ENCODE results near the gene NALCN. TPM values are rescaled to one million over a fixed set of nuclear protein-coding genes. Genes with fewer than 3 reads are reported as not detected.

The NALCN gene
- total RNA-seq, 2 experiments from 2014 or later = not detected

GRCh38 chr13:101170306-101170705 is 246.0 kb downstream of the NALCN start:
- Mint-ChIP-seq H3K4me1 (no peaks in the 10 kb centered on the region), H3K36me3 (no peaks in the 10 kb centered on the region), H3K27me3 (no peaks in the 10 kb centered on the region), H3K4me3 (no peak overlapping the region), H3K27ac (no peak overlapping the region), H3K9me3 (ENCODE audit: low read depth) (no peaks in the 10 kb centered on the region)
- DNase-seq (no peak), ATAC-seq (no peak)
- CTCF ChIA-PET = no interaction called here

DNA sequence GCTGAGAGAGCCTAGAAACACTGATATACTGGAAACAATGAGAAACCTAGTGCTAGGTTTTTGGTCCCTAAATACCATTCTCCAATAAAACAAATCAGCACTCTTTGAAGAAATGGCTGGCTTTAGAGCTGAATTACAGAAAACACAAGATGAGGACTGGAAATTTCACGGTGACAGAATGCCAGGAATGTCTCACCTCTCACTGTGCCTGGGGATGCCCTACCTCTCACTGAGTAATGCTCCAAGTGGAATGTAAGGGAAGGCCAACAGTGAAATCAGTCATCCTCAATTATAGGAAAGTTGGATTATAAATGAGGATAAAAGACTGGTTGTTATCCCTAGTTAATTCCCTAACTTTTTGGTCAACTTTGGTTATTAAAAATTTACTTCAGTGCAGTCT is 259.0 kb downstream of the NALCN start:
- no peak overlapping the region for H3K27ac Mint-ChIP-seq
- CTCF ChIA-PET = interaction anchor here (2.9 kb wide), 1 partner anchor 12 kb away, joined by 7 read pairs; no protein-coding TSS in a partner anchor
- no peaks in the 10 kb centered on the region for H3K36me3 Mint-ChIP-seq
- no peak overlapping the region for H3K4me3 Mint-ChIP-seq
- DNase-seq (no peak), ATAC-seq (no peak)
- no peaks in the 10 kb centered on the region for H3K9me3 Mint-ChIP-seq (ENCODE audit: low read depth)
- H3K27me3 Mint-ChIP-seq = peaks cover 26% of the 10 kb centered on the region
- peaks cover 2% of the 10 kb centered on the region for H3K4me1 Mint-ChIP-seq

GRCh38 chr13:101155920-101156319 is 260.4 kb downstream of the NALCN start:
- CTCF ChIA-PET = interaction anchor here (1.4 to 2.4 kb wide), 2 partner anchors 11 to 583 kb away, joined by 3 to 7 read pairs; no protein-coding TSS in a partner anchor
- H3K27ac Mint-ChIP-seq = no peak overlapping the region
- peaks cover 34% of the 10 kb centered on the region for H3K27me3 Mint-ChIP-seq
- no peak for ATAC-seq
- DNase-seq = no peak
- no peak overlapping the region for H3K4me3 Mint-ChIP-seq
- H3K4me1 Mint-ChIP-seq = peaks cover 1% of the 10 kb centered on the region
- no peaks in the 10 kb centered on the region for H3K9me3 Mint-ChIP-seq (ENCODE audit: low read depth)
- no peaks in the 10 kb centered on the region for H3K36me3 Mint-ChIP-seq

DNA sequence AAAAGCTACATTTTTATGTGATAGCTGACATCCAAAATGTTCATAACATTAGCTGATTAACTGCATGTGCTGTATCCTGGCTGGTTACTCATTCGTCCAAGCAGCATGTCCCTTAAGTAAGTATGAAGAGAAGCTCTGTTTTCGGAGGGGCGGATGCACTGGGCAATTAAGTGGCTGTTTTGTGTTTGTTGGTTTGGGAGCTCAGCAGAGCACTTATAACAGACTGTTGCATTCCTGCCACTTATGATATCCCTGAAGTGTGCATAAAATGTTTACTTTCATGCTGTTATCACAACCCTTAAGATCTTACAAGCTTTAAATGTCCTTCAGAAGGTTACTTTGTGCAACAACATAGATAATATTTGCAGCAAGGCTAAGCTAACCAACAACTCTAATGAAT is 264.1 kb downstream of the NALCN start:
- DNase-seq = no peak
- peaks cover 45% of the 10 kb centered on the region for H3K27me3 Mint-ChIP-seq
- no peaks in the 10 kb centered on the region for H3K4me1 Mint-ChIP-seq
- no peak overlapping the region for H3K4me3 Mint-ChIP-seq
- H3K27ac Mint-ChIP-seq = no peak overlapping the region
- ATAC-seq = no peak
- CTCF ChIA-PET = no interaction called here
- H3K36me3 Mint-ChIP-seq = no peaks in the 10 kb centered on the region
- H3K9me3 Mint-ChIP-seq (ENCODE audit: low read depth) = no peaks in the 10 kb centered on the region

GRCh38 chr13:101150998-101151397 is 265.3 kb downstream of the NALCN start:
- no peaks in the 10 kb centered on the region for H3K9me3 Mint-ChIP-seq (ENCODE audit: low read depth)
- no peak overlapping the region for H3K4me3 Mint-ChIP-seq
- no peak for ATAC-seq
- DNase-seq = no peak
- H3K27me3 Mint-ChIP-seq = peaks cover 41% of the 10 kb centered on the region
- CTCF ChIA-PET = no interaction called here
- H3K27ac Mint-ChIP-seq = no peak overlapping the region
- no peaks in the 10 kb centered on the region for H3K36me3 Mint-ChIP-seq
- no peaks in the 10 kb centered on the region for H3K4me1 Mint-ChIP-seq

DNA sequence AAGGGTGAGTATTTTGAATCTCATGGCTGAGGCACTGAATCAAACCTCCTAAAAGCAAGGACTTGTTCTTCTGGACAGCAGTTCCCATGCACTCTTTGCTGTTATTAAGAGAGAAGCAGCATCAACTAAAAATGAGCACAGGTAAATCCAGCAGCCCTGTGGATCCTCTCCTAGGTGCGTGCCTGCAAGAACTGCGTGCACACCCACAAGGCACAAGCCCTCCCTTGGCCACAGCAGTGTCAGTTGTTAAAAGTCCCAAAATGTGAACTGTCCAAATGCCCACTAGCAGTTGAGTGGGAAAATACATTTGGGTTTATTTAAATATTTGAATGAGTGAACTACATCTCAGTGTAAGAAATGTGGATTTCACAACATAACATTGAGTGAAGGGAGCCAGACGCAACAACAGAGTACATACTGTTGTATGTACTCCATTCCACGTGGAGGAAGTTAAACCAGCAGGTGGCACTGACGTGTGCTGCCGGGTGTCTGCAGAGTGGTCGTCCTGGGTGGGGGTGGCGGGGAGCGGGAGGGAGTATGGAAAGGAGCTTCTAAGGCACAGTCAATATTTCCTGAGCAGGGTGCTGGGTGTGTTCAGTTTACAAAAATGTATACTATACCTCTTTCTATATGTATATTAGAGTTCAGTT is 266.4 kb downstream of the NALCN start:
- CTCF ChIA-PET = no interaction called here
- Mint-ChIP-seq H3K4me1 (no peaks in the 10 kb centered on the region), H3K27ac (no peak overlapping the region), H3K4me3 (no peak overlapping the region), H3K36me3 (no peaks in the 10 kb centered on the region), H3K27me3 (peaks cover 39% of the 10 kb centered on the region), H3K9me3 (ENCODE audit: low read depth) (no peaks in the 10 kb centered on the region)
- no peak for DNase-seq
- ATAC-seq = no peak

DNA sequence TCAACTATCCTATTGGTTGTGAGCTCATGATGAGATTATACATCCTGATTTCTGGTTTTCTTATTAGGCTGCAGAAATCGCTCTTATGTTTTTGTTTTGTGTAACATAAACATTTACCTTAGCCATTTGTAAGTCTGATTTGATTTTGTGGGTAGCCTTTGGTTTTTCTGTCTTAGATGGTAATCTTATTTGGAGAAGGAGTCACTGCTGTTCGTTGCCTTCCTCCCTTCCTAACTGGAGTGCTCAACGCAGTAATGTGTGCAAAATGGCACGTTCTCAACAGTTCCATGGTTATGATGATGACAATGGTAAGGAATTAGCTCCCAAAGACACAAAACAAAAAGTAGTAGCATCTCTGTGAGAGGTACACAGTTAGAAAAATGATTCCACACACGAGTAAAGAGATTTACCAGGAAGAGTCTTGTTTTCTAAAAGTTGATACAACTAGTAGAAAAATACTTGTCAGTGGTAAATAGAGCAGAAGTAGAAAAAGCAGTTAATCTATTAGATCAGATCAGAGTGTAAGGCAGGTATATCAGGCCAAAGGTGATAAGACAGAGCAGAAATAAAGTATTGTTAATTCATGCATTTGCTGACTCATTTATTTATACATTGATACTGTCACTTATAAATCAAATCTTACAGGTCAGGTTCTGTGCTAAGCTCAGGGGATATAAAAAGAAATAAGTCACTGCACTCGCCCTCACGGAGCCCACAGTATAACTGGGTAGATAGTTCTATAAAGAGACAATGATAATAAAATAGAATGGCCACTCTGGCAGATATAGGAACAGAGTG is 270.0 kb downstream of the NALCN start:
- ATAC-seq (no peak), DNase-seq (no peak)
- no peaks in the 10 kb centered on the region for H3K4me1 Mint-ChIP-seq
- no peaks in the 10 kb centered on the region for H3K36me3 Mint-ChIP-seq
- no peaks in the 10 kb centered on the region for H3K9me3 Mint-ChIP-seq (ENCODE audit: low read depth)
- CTCF ChIA-PET = interaction anchor here (1.8 kb wide), 1 partner anchor 11 kb away, joined by 7 read pairs; no protein-coding TSS in a partner anchor
- H3K27ac Mint-ChIP-seq = no peak overlapping the region
- H3K4me3 Mint-ChIP-seq = no peak overlapping the region
- H3K27me3 Mint-ChIP-seq = peaks cover 26% of the 10 kb centered on the region

- H3K4me3 Mint-ChIP-seq = no peak overlapping the region
- peaks cover 35% of the 10 kb centered on the region for H3K27me3 Mint-ChIP-seq
- no peaks in the 10 kb centered on the region for H3K4me1 Mint-ChIP-seq
These were observed 271.4 kb downstream of the NALCN start for GRCh38 chr13:101144808-101145419.

GRCh38 chr13:101140936-101141335 is 275.4 kb downstream of the NALCN start:
- DNase-seq (no peak), ATAC-seq (no peak)
- CTCF ChIA-PET = no interaction called here
- H3K27me3 Mint-ChIP-seq = peaks cover 35% of the 10 kb centered on the region
- H3K27ac Mint-ChIP-seq = no peak overlapping the region
- H3K4me1 Mint-ChIP-seq = no peaks in the 10 kb centered on the region
- no peaks in the 10 kb centered on the region for H3K36me3 Mint-ChIP-seq
- H3K9me3 Mint-ChIP-seq (ENCODE audit: low read depth) = no peaks in the 10 kb centered on the region
- H3K4me3 Mint-ChIP-seq = no peak overlapping the region

More at GRCh38 chr13:101144808-101145419, 271.4 kb downstream of the NALCN start:
- no peaks in the 10 kb centered on the region for H3K36me3 Mint-ChIP-seq
- H3K27ac Mint-ChIP-seq = no peak overlapping the region
- H3K9me3 Mint-ChIP-seq (ENCODE audit: low read depth) = no peaks in the 10 kb centered on the region
- ATAC-seq = no peak
- DNase-seq = no peak
- CTCF ChIA-PET = interaction anchor here (0.9 to 2.4 kb wide), 15 partner anchors 10 to 1411 kb away, joined by 3 to 10 read pairs (median 3); no protein-coding TSS in a partner anchor

DNA sequence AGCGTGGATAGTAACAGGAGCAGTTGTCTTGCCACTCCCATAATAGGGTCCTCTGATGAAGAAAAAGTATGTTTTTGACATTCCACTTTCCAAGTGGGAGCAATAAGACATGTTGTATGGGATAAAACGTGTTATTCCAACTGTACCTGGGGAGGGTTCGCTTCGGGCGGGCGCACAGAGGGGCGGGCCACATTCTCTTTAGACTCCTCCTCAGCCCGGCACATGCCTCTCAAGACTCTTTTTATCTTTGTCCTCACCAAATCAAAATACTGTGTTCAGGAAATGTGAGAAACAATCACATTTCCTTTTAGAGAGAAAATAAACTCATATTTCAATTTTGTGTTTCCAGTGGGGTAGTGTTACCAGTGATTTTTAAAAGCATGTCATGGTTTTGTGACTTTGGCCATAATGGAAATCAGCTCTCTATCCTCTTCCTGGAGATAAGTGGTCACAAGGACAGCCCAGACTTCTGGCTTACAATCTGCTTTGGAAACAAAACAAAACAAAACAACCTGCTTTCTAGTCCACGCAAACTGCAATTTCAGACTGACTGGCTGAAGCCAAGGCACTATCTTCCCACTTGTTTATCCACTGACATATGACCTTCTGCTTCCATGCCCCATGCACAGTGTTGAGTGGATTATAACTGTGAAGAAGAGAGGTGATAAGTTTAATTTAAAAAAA is 276.1 kb downstream of the NALCN start:
- no peak for DNase-seq
- no peaks in the 10 kb centered on the region for H3K9me3 Mint-ChIP-seq (ENCODE audit: low read depth)
- no peaks in the 10 kb centered on the region for H3K36me3 Mint-ChIP-seq
- no peak overlapping the region for H3K4me3 Mint-ChIP-seq
- ATAC-seq = no peak
- H3K4me1 Mint-ChIP-seq = no peaks in the 10 kb centered on the region
- CTCF ChIA-PET = no interaction called here
- peaks cover 32% of the 10 kb centered on the region for H3K27me3 Mint-ChIP-seq
- no peak overlapping the region for H3K27ac Mint-ChIP-seq

DNA sequence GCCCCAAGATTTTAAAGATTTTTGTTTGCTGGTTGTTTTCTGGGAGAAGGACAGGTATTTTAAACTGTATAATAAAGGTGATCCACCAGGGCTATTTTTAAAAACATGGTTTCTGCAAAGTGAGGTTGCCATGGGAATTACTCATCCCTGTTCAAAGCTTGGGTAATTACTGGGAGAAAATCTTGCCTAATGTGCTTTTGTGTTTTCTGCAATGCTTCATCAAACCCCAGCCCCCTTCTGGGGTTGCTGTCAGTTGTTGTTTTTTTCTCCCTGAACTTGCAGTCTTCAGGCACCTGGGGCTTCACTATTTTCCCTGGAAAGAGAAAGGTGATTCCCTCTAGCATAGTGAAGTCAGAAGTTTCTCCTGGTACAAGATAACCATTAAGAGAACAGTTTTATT is 277.2 kb downstream of the NALCN start:
- H3K4me1 Mint-ChIP-seq = no peaks in the 10 kb centered on the region
- H3K9me3 Mint-ChIP-seq (ENCODE audit: low read depth) = no peaks in the 10 kb centered on the region
- CTCF ChIA-PET = no interaction called here
- no peak overlapping the region for H3K27ac Mint-ChIP-seq
- peaks cover 32% of the 10 kb centered on the region for H3K27me3 Mint-ChIP-seq
- H3K4me3 Mint-ChIP-seq = no peak overlapping the region
- H3K36me3 Mint-ChIP-seq = no peaks in the 10 kb centered on the region
- no peak for ATAC-seq
- DNase-seq = no peak

GRCh38 chr13:101127741-101128353 is 288.5 kb downstream of the NALCN start:
- no peak for DNase-seq
- Mint-ChIP-seq H3K27me3 (peaks cover 14% of the 10 kb centered on the region), H3K4me1 (no peaks in the 10 kb centered on the region), H3K9me3 (ENCODE audit: low read depth) (no peaks in the 10 kb centered on the region), H3K36me3 (no peaks in the 10 kb centered on the region), H3K27ac (no peak overlapping the region), H3K4me3 (no peak overlapping the region)
- CTCF ChIA-PET = interaction anchor here (2.0 to 3.0 kb wide), 3 partner anchors 17 to 1471 kb away, joined by 6 to 27 read pairs (median 10); no protein-coding TSS in a partner anchor
- peak; percentile 49 for ATAC-seq

- Mint-ChIP-seq H3K4me1 (no peaks in the 10 kb centered on the region), H3K4me3 (no peak overlapping the region), H3K36me3 (no peaks in the 10 kb centered on the region), H3K9me3 (ENCODE audit: low read depth) (no peaks in the 10 kb centered on the region), H3K27me3 (peaks cover 5% of the 10 kb centered on the region), H3K27ac (no peak overlapping the region)
- ATAC-seq (no peak), DNase-seq (no peak)
- CTCF ChIA-PET = no interaction called here
These were observed 293.3 kb downstream of the NALCN start for GRCh38 chr13:101123028-101123427.

Data from activated CD8-positive, alpha-beta memory T cell treated with anti-CD3 and anti-CD28 coated beads, Interleukin-2, amount 10 ng/mL, durations not matched to agents 7 days and 5 days (primary cell).